IMR-90 (cell line): ENCODE measurements around the gene PAGE4. TPM values are rescaled to one million over a fixed set of nuclear protein-coding genes. Genes with fewer than 3 reads are reported as not detected.

Experiments
- ATAC-seq: fragments of 200-7000 bp; cut with Tn5 transposase; 2 replicates; pipeline ENCODE4 v1.9.1; 2020; ENCODE audit warnings: low read depth, mild to moderate bottlenecking, moderate library complexity
- BruUV-seq: library from RNA; stranded (reverse); fragments of 400-500 nt; replicated peaks from 2 replicates; lab custom pipeline; 2021; lab: Mats Ljungman, UMichigan
- CTCF ChIA-PET: fragments of 300-600 bp; formaldehyde crosslinking; extraction: SDS; loops from one replicate; lab custom pipeline; 2021; ENCODE audit warnings: antibody characterized with exemption; lab: Yijun Ruan, JAX
- POLR2A ChIA-PET: fragments of 300-600 bp; sonication (Branson Sonifier 250); formaldehyde crosslinking; loops from one replicate; lab custom pipeline; 2022; ENCODE audit warnings: antibody characterized with exemption; ENCODE audit not compliant: unreplicated experiment; lab: Charles Lee
- DNase-seq: peaks from one replicate; pipeline ENCODE4 v3.0.0; 2013
- H2AFZ ChIP-seq: replicated peaks from 2 replicates; pipeline ENCODE3; 2013; ENCODE audit warnings: low read length, mild to moderate bottlenecking; ENCODE audit not compliant: poor library complexity
- H2AK5ac ChIP-seq: 2 replicates; pipeline ENCODE4 v1.6.1; 2013; ENCODE audit warnings: low read depth, low read length, inconsistent platforms
- H2AK9ac ChIP-seq: replicated peaks from 2 replicates; pipeline ENCODE3; 2013; ENCODE audit warnings: mild to moderate bottlenecking, low read depth, low read length, moderate library complexity; ENCODE audit not compliant: poor library complexity
- H2BK120ac ChIP-seq: 2 replicates; pipeline ENCODE4 v1.6.1; 2013; ENCODE audit warnings: low read depth, low read length, inconsistent platforms
- H2BK15ac ChIP-seq: 3 replicates; pipeline ENCODE4 v1.6.1; 2013; ENCODE audit warnings: low read depth, low read length, inconsistent platforms
- H2BK20ac ChIP-seq: 2 replicates; pipeline ENCODE4 v1.6.1; 2013; ENCODE audit warnings: low read depth, mild to moderate bottlenecking, inconsistent platforms, low read length, moderate library complexity
- H2BK5ac ChIP-seq: 2 replicates; pipeline ENCODE4 v1.6.1; 2013; ENCODE audit warnings: mild to moderate bottlenecking, low read depth, low read length, inconsistent platforms; ENCODE audit not compliant: poor library complexity, severe bottlenecking
- H3K14ac ChIP-seq: replicated peaks from 2 replicates; pipeline ENCODE4 v1.6.1; 2013; ENCODE audit warnings: low read depth, low read length, inconsistent platforms
- H3K18ac ChIP-seq: 2 replicates; pipeline ENCODE4 v1.6.1; 2013; ENCODE audit warnings: low read depth, low read length, control low read depth
- H3K23ac ChIP-seq: 2 replicates; pipeline ENCODE4 v1.6.1; 2013; ENCODE audit warnings: low read depth, low read length, inconsistent platforms
- H3K27ac ChIP-seq: 2 replicates; pipeline ENCODE4 v1.5.1; 2013; ENCODE audit warnings: mild to moderate bottlenecking, control low read depth, low read length; ENCODE audit not compliant: insufficient read depth
- H3K27me3 ChIP-seq: 2 replicates; pipeline ENCODE4 v1.6.1; 2013; ENCODE audit warnings: low read length; ENCODE audit not compliant: control insufficient read depth, insufficient read depth
- H3K36me3 ChIP-seq: 2 replicates; pipeline ENCODE4 v1.6.1; 2013; ENCODE audit warnings: low read length, mixed read lengths; ENCODE audit not compliant: control insufficient read depth, insufficient read depth
- H3K4ac ChIP-seq: 2 replicates; pipeline ENCODE4 v1.6.1; 2013; ENCODE audit warnings: low read depth, low read length, inconsistent platforms
- H3K4me1 ChIP-seq: 2 replicates; pipeline ENCODE4 v1.6.1; 2013; ENCODE audit warnings: low read length, mixed read lengths; ENCODE audit not compliant: control insufficient read depth, insufficient read depth
- H3K4me2 ChIP-seq: 2 replicates; pipeline ENCODE4 v1.6.1; 2013; ENCODE audit warnings: low read depth, mild to moderate bottlenecking, control low read depth, low read length, moderate library complexity
- H3K4me3 ChIP-seq: 2 replicates; pipeline ENCODE4 v1.5.1; 2013; ENCODE audit warnings: low read depth, mild to moderate bottlenecking, control low read depth, low read length, moderate library complexity; ENCODE audit not compliant: insufficient read depth
- H3K56ac ChIP-seq: 2 replicates; pipeline ENCODE4 v1.6.1; 2013; ENCODE audit warnings: low read length, inconsistent platforms; ENCODE audit not compliant: insufficient read depth; ENCODE audit errors: extremely low read depth
- H3K79me1 ChIP-seq, 2 experiments: 2 replicates each; pipeline ENCODE4 v1.6.1; 2013; ENCODE audit warnings: low read length in 2 of 2, inconsistent platforms in 1 of 2, low read depth in 1 of 2
- H3K9ac ChIP-seq: 2 replicates; pipeline ENCODE4 v1.6.1; 2013; ENCODE audit warnings: low read depth, low read length, control low read depth
- H3K9me1 ChIP-seq: 2 replicates; pipeline ENCODE4 v1.6.1; 2013; ENCODE audit warnings: low read length, inconsistent platforms; ENCODE audit not compliant: insufficient read depth
- H3K9me3 ChIP-seq: 2 replicates; pipeline ENCODE4 v1.6.1; 2013; ENCODE audit warnings: low read length; ENCODE audit not compliant: control insufficient read depth, insufficient read depth
- H4K20me1 ChIP-seq: 2 replicates; pipeline ENCODE4 v1.6.1; 2013; ENCODE audit warnings: low read length, inconsistent platforms; ENCODE audit not compliant: insufficient read depth
- H4K5ac ChIP-seq: 2 replicates; pipeline ENCODE4 v1.6.1; 2013; ENCODE audit warnings: mild to moderate bottlenecking, low read depth, low read length, control low read depth
- H4K8ac ChIP-seq, 2 experiments: 2 replicates each; pipeline ENCODE4 v1.6.1; 2013; ENCODE audit warnings: low read depth in 2 of 2, low read length in 2 of 2, control low read depth in 1 of 2, inconsistent platforms in 1 of 2
- H4K91ac ChIP-seq: 2 replicates; pipeline ENCODE4 v1.6.1; 2013; ENCODE audit warnings: low read depth, low read length, inconsistent platforms; ENCODE audit not compliant: insufficient read depth
- CEBPB ChIP-seq: IDR thresholded peaks from 2 replicates; pipeline ENCODE4 v1.6.1; 2012; ENCODE audit warnings: low read depth, low read length, improper control_type of control experiment
- CHD1 ChIP-seq: IDR thresholded peaks from 2 replicates; pipeline ENCODE4 v1.6.1; 2012; ENCODE audit warnings: low read depth, low read length, improper control_type of control experiment
- MAFK ChIP-seq: IDR thresholded peaks from 2 replicates; pipeline ENCODE4 v1.6.1; 2012; ENCODE audit warnings: low read depth, low read length, improper control_type of control experiment
- MAZ ChIP-seq: IDR thresholded peaks from 2 replicates; pipeline ENCODE4 v1.6.1; 2012; ENCODE audit warnings: low read depth, mild to moderate bottlenecking, low read length, improper control_type of control experiment, moderate library complexity, borderline replicate concordance
- MXI1 ChIP-seq: IDR thresholded peaks from 2 replicates; pipeline ENCODE4 v1.6.1; 2012; ENCODE audit warnings: low read depth, mild to moderate bottlenecking, low read length, moderate library complexity, borderline replicate concordance
- RAD21 ChIP-seq: IDR thresholded peaks from 2 replicates; pipeline ENCODE4 v1.6.1; 2012; ENCODE audit warnings: low read length, improper control_type of control experiment
- USF2 ChIP-seq: fragments of 150-350 bp; IDR thresholded peaks from 2 replicates; pipeline ENCODE4 v1.6.1; 2017; ENCODE audit warnings: mild to moderate bottlenecking, antibody characterized with exemption, low read length, low read depth
- dilution Hi-C: fragments of 300-500 bp; cut with HindIII; formaldehyde crosslinking; loops from one replicate; pipeline ENCODE4 v1.14.3; 2018; ENCODE audit warnings: low sequenced_read_pairs; ENCODE audit not compliant: unreplicated experiment
- in situ Hi-C: fragments of 300-500 bp; cut with MboI; formaldehyde crosslinking; loops from 3 replicates; pipeline ENCODE4 v1.14.3; 2019; ENCODE audit warnings: low sequenced_read_pairs, inconsistent platforms, mixed read lengths
- intact Hi-C: fragments of 100-400 bp; cut with micrococcal nuclease; formaldehyde crosslinking; loops from 2 replicates; pipeline ENCODE4 v1.10.0; 2022
- polyA plus RNA-seq, 3 experiments: library from polyadenylated mRNA; depleted of rRNA; stranded (reverse); fragments of >200 nt; gene quantifications; 2 replicates each; pipeline ENCODE4 v1.2.3, GENCODE V29; 2012; ENCODE audit warnings: low replicate concordance in 1 of 3
- total RNA-seq: library from RNA; depleted of rRNA; stranded (reverse); fragments of >200 nt; gene quantifications from 2 replicates; pipeline ENCODE4 v1.2.3, GENCODE V29; 2012

PAGE4 gene
- total and polyA plus RNA-seq, 2 of the 4 experiments (the other 2 are of a cell fraction), result not detected

GRCh38 chrX:49842621-49843020 lies 13.5 kb downstream of the PAGE4 start:
- no peak overlapping the region for H3K4me2 ChIP-seq
- in situ Hi-C loops, result no loop called here

More at GRCh38 chrX:49842621-49843020, 13.5 kb downstream of the PAGE4 start:
- H2AK5ac ChIP-seq, result no peak overlapping the region
- no peak overlapping the region for H2BK120ac ChIP-seq
- dilution Hi-C loops, result no loop called here
- ATAC-seq, result no peak
- no peak overlapping the region for H4K91ac ChIP-seq
- no peak for DNase-seq
- no peak overlapping the region for H3K27ac ChIP-seq
- POLR2A ChIA-PET, result no interaction called here
- H3K4me1 ChIP-seq, result no peaks in the 10 kb centered on the region
- H2BK15ac ChIP-seq, result no peak overlapping the region
- H3K36me3 ChIP-seq, result no peaks in the 10 kb centered on the region
- TF ChIP-seq USF2 (no peak), MXI1 (no peak), MAFK (no peak), MAZ (no peak), CEBPB (no peak), RAD21 (no peak), CHD1 (no peak)
- H3K23ac ChIP-seq, result no peak overlapping the region
- H3K18ac ChIP-seq, result no peak overlapping the region
- no peak overlapping the region for H2BK20ac ChIP-seq
- no peak overlapping the region for H2AK9ac ChIP-seq
- no peak overlapping the region for H3K4ac ChIP-seq
- no peak overlapping the region for H4K8ac ChIP-seq
- H3K9me1 ChIP-seq, result no peaks in the 10 kb centered on the region
- H2AFZ ChIP-seq, result no peak overlapping the region
- peaks cover 4% of the 10 kb centered on the region for H3K27me3 ChIP-seq
- H3K56ac ChIP-seq, result no peak overlapping the region
- no peak overlapping the region for H3K14ac ChIP-seq
- CTCF ChIA-PET, result interaction anchor here (0.6 kb wide), 2 partner anchors 69 to 721 kb away, joined by 3 read pairs; no protein-coding TSS in a partner anchor
- H4K5ac ChIP-seq, result no peak overlapping the region
- no TSS peak for BruUV-seq
- H3K79me1 ChIP-seq, result no peaks in the 10 kb centered on the region
- H3K9me3 ChIP-seq, result no peaks in the 10 kb centered on the region
- no peaks in the 10 kb centered on the region for H4K20me1 ChIP-seq
- no peak overlapping the region for H3K4me3 ChIP-seq
- H3K9ac ChIP-seq, result no peak overlapping the region
- intact Hi-C loops, result no loop called here
- H2BK5ac ChIP-seq, result no peak overlapping the region
